ENCODE data around the gene GPRIN1.
"Not testable (repeated sequence)": the region's sequence is repeated elsewhere in the genome, so short reads cannot be mapped to it uniquely, and the experiment has no call there.

The GPRIN1 gene

DNA sequence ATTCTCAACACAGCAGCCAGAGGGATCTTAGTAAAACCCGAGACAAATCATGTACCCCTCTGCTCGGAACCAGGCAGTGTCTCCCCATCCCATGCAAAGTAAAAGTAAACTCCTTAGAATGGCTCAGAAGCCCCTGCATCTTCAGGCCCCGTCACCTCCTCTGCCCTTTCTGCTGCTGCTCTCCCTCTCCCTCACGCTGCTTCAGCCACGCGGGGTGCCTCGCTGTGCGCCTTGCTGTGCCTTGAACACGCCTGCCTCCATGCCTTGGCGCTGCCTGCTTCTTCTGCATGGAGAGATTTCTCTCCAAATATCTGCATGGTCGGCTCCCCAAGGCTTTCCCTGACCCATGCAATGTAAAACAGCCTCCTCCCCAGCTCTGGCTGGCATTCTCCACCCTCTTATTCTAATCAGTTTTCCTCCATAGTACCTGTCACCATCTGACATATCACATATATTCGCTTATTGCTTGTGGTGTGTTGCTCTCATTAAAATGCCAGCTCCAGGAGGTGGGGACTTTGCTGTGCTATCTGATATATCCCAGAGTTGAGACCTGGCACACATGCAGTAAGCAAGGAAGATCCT is 8.0 kb downstream of the GPRIN1 start:
- in situ Hi-C loops (cut with HindIII; ENCODE audit: low sequenced_read_pairs) = loop anchor here (25.0 kb wide), 1 partner anchor 165 kb away; the partner anchor contains the start of gene FAF2

DNA sequence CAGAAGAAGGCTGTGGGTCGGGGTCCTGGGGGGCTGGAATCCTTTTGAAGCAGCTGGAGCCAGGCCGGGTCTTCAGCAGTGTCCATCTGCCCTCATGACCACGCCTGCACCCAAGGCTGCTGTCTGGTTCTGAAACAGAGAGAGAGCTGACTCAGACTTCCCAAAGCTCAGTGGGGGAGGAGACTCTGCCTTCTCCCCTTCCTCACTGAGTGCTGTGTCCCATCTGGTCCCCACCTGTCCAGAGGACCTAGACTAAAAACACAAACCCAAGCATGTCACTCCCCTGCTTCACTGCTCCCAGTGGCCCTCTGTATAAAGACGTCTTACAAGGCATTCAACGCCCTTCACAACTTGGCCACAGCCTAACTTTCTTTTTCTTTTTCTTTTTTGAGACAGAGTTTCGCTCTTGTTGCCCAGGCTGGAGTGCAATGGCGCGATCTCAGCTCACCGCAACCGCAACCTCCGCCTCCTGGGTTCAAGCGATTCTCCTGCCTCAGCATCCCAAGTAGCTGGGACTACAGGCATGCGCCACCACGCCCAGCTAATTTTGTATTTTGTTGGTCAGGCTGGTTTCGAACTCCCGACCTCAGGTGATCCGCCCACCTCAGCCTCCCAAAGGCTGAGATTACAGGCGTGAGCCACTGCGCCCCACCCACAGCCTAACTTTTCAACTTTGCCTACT is 10.1 kb downstream of the GPRIN1 start:
- in situ Hi-C loops (cut with HindIII; ENCODE audit: low sequenced_read_pairs) = loop anchor here (25.0 kb wide), 1 partner anchor 163 kb away; the partner anchor contains the start of gene FAF2

DNA sequence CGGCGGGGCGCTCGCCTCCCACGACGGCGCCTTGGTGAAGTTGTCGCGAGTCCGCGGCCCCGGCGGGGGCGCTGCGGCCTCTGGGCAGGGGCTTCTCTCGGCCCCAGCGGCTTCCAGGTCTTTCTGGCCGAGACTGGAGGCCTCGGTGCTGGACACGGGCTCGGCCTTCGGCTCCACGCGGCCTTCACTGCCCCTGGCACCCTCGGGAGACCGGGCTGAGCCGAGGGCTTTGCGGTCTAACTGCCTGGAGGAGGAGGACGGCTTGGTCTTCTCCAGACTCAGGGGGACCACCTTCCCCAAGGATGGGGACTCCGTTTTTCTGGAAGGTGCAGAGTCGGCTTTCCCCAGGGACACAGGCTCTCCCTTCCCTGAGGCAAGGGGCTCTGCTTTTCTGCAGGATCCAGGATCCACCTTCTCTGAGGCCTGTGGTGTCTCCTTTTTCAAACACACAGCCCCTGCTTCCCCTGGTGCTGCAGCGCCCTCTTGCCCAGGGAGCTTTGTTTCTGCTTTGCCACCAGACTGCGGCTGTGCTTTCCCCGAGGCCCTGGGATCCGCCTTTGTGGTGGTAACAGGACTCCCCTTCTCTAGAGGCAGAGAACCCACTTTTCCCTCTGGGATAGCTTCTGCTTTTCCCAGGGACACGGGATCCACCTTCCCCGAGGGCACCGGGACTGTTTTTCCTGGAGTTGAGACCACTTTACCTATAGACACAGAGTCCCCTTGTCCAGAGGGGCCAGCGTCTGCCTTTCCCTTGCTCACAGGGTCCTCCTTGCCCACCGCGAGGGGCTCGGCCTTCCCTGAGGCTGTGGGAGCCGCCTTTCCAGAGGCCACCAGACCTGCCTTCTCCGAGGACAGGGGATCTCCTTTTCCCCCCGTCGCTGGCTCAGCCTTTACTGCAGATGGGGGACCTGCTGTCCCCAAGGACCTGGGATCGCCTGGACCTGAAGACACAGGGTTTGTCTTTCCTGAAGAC is 12.3 kb downstream of the GPRIN1 start:
- in situ Hi-C loops (cut with HindIII; ENCODE audit: low sequenced_read_pairs) = no loop called here

DNA sequence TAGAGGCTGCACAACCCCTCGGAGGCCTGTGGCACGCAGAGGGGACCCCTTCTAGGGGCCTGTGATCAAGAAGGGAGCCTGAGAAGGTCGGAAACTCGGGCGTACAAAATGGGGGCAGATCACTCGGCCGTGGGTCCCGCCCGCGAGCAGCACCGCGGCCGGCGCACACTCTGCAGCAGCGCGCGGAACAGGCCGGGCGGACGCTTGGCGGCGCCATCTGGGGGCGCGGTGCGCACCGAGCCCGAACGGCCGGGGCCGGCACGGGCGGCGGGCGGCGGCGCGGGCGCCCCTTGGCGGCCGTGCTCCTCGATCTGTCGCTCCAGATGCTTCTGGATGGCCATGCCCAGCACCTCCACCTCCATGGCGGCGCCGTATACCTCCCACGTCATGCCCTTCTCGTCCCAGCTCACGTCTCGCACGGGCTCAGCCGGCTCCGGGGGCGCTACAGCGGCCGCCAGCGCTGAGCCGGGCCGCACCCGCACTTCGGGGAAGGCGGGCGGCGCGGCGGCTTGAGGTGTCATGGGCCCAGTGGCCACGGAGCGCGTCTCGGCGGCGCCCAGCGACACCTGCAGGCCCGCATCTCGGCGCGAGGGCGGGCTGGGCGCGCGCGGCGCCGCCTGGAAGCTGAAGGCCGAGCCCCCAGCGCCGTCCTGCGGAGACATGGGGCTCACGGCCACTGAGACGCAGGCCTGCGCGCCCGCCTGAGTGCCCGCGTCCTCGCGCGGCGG is 13.1 kb downstream of the GPRIN1 start:
- in situ Hi-C loops (cut with HindIII; ENCODE audit: low sequenced_read_pairs) = no loop called here

DNA sequence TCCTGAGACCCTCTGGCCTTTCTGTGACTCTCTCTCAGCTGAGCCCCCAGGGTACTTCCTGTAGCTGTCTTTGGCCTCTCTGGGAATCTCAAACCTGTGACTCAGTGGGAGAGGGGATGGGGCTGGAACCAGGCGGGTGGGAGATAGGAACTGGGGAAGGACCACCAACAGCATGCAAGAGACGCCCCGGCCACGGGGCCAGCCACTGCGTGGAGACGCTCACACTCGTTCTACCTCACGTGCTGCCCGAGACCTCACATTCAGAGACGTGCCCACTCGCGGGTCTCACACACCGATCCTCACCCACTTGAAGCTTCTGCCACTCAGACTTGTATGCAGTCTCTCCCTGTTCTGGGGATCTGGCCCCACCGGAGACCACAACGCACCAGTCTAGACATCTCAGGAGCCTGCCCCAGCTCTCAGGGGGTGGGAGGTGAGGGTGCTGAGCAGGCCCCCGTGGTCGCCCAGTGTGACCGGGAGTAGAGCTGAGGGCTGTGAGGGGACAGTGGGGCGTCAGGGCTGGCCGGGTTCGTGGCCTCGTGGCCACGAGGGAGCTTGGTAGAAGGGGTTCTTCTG is 13.8 kb downstream of the GPRIN1 start:
- in situ Hi-C loops (cut with HindIII; ENCODE audit: low sequenced_read_pairs) = no loop called here

DNA sequence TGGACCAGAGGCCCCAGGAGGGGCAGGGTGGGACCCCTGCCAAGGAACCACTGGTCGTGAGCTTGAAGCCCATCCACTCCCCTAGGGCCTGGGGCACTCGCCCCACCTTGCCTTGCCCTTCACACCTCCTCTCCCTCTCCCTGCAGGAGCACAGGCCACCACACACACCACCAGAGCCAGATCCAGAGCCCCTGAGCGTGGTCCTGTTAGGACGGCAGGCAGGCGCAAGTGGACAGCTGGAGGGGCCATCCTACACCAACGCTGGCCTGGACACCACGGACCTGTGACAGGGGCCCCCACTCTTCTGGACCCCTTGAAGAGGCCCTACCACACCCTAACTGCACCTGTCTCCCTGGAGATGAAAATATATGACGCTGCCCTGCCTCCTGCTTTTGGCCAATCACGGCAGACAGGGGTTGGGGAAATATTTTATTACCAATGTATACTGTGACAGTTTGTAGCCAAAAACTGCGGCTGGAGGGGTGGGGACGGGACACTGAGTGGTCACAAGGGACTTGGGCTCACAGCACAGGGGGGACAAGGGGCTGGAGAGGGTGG is 14.5 kb downstream of the GPRIN1 start:
- in situ Hi-C loops (cut with HindIII; ENCODE audit: low sequenced_read_pairs) = no loop called here

DNA sequence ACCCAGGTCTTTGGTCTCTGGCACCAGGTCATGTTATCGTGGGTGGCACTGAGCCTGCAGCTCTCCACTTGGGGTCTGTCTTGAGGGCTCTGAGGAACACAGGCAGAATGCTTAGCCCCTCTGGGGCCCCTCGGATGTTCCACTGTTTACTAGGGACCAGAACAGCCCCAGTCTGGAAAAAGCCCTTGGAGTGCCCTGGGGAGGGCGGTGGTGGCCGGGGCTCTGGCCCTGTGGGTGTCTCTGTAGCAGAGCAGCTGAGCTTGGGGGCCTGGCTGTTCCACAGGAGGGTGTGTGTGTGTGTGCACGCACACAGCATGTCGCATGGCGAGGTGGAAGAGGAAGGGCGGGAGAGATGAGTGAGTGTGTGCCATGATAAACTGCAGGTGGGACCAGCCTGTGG is 15.4 kb downstream of the GPRIN1 start:
- in situ Hi-C loops (cut with HindIII; ENCODE audit: low sequenced_read_pairs) = no loop called here

DNA sequence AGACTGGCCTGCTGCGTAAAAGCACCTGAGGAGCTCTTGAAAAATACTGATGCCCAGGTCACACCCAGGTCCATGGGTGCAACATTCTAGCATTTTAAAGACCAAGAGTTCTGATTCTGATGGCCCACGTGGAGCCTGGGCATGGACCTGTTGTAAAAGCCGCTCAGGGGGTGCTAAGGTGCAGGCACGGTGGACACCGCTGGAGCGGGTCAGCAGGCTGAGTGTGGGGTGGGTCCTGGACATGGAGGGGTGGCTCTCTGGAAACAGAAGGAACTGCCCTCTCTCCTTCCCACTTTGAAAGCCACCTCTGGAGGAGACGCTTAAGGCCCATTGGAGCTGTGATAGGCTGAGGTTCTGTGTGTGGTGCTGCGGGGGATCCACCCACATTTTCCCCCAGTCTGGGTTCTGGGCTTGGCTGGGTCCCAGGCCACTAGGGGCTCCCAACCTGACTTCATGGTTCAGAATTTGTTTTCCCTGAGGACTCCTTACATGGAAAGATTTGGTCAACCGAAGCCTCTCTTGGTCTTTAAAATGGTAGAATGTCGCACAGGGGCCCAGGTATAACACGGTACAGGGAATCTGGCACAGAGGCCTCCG is 16.6 kb downstream of the GPRIN1 start:
- in situ Hi-C loops (cut with HindIII; ENCODE audit: low sequenced_read_pairs) = no loop called here

DNA sequence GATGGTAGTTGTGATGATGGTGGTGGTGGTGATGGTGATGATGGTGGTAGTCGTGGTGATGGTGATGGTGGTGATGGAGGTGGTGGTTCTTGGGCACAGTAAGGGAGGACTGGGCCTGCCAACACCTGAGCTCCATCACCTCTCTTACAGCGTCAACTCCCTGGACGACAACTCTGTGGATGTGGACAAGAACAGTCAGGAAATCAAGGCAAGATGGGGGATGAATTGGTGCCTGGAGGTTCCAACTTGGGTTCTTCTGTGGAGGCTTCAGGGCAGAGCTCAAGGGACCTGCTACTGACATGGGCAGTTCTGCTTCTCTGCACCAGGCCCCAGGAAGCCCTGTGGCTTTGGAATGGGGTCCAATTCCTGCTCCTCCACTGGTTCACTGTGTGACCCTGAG is 17.4 kb downstream of the GPRIN1 start:
- in situ Hi-C loops (cut with HindIII; ENCODE audit: low sequenced_read_pairs) = no loop called here

DNA sequence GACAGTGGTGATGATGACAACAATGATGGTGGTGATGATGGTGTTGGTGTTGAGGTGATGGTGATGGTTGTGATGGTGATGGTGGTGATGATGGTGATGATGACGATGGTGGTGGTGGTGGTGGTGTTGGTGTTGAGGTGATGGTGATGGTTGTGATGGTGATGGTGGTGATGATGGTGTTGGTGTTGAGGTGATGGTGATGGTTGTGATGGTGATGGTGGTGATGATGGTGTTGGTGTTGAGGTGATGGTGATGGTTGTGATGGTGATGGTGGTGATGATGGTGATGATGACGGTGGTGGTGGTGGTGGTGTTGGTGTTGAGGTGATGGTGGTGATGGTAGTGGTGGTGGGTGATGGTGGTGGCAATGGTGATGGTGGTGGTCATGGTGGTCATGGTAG is 18.3 kb downstream of the GPRIN1 start:
- in situ Hi-C loops (cut with HindIII; ENCODE audit: low sequenced_read_pairs) = not testable (repeated sequence)

DNA sequence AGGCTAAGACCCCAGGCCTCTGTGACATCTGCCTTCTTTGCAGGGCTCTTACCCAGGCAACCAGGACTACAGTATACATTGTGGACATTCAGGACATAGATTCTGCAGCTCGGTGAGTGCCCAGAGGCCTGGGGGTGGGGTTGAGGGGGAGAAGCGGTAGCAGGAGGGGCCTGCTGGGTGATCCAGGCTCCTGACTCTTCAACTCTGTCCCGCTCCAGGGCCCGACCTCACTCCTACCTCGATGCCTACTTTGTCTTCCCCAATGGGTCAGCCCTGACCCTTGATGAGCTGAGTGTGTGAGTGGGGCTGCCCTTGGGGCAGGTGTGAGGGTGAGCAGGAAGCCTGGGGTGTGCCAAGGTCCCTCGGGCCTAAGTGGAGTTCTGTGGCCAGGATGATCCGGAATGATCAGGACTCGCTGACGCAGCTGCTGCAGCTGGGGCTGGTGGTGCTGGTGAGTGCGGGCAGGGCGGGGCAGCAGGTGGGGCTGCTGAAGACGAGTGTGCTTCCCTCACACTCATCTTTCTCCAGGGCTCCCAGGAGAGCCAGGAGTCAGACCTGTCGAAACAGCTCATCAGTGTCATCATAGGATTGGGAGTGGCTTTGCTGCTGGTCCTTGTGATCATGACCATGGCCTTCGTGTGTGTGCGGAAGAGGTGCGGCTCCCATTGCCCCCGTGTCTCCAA is 19.8 kb downstream of the GPRIN1 start:
- in situ Hi-C loops (cut with HindIII; ENCODE audit: low sequenced_read_pairs) = no loop called here

DNA sequence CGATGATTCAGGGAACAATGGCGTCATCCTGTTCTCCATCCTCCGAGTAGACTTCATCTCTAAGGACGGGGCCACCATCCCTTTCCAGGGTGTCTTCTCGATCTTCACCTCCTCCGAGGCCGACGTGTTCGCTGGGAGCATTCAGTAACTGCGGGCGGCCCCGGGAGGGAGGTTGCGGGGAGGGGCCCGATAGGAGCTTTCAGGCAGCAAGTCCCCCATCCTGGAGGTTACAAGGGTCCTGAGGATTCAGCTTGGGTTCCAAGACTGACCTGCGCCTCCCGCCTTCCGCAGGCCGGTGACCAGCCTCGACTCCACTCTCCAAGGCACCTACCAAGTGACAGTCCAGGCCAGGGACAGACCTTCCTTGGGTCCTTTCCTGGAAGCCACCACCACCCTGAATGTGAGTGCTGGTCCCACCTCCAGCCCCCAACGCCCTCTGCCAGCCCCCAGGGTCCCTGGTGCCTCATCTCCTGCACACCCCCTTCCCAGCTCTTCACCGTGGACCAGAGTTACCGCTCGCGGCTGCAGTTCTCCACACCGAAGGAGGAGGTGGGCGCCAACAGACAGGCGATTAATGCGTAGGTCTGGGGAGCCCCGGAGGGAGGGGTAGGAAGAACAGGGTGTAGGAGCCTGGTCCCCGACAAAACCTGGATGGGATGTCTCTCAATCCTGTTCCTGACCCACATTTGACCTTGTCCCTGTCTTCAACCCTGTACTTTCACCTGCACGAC is 20.8 kb downstream of the GPRIN1 start:
- in situ Hi-C loops (cut with HindIII; ENCODE audit: low sequenced_read_pairs) = no loop called here

DNA sequence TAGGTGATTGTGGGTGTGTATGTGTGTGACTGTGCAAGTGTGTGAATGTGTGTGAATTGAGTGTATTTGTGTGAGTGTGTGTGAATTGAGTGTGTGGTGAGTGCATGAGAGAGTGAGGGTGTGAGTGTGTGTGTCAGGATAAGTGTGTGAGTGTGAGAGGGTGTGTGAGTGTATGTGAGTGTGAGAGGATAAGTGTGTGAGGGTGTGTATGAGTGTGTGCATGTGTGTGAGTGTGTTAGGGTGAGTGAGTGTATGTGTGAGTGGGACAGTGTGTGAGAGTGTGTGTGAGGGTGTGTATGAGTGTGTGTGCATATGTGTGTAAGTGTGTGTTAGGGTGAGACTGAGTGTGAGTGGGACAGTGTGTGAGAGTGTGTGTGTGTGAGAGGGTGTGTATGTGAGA is 21.7 kb downstream of the GPRIN1 start:
- in situ Hi-C loops (cut with HindIII; ENCODE audit: low sequenced_read_pairs) = no loop called here

DNA sequence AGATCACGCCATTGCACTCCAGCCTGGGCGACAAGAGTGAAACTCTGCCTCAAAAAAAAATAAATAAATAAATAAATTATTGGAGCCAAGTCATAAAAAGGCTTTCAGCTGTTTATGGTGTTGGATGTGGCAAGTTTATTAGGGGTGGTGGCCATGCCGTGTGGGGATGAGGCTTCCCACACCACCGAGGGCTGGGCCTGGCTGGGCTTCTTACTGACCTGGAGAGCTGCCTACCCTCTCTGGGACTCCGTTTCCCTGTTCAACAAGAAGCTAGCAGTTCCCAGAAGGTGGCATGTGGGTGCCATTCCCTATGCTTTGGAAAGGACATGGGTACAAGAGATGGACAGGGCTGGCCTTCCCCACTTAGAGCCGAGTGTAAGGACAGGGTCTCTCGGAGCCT is 22.6 kb downstream of the GPRIN1 start:
- in situ Hi-C loops (cut with HindIII; ENCODE audit: low sequenced_read_pairs) = no loop called here

DNA sequence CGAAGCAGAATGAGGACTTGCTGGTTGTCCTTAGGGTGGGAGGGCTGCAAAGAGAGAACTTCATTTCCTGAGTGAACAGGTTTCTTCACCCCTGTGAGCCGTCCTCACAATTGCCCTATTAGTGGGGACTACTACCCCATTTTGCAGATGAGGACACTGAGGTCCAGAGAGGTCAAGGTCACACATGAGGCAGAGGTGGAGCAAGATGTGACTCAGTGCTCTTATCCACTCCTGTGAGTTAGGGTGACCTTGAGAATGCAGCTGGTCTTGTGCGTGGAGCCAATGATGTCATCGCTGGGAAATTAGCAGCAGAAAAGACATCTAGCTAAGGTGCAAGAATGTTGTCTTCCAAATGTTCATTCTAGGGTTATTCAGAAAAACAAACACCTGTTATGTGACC is 26.9 kb downstream of the GPRIN1 start:
- in situ Hi-C loops (cut with HindIII; ENCODE audit: low sequenced_read_pairs) = no loop called here

DNA sequence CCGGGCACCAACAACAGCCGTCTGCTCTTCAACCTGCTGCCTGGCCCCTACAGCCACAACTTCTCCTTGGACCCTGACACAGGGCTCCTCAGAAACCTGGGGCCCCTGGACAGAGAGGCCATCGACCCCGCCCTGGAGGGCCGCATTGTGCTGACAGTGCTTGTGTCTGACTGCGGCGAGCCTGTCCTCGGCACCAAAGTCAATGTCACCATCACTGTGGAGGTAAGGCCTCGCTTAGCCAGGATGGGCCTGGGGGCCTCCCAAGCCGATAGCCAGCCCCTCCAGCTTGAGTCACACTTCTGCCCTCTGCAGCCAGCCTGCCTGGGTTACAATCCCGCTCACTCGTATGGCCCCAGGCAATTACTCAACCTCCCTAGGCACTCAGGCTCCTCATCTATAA is 28.6 kb downstream of the GPRIN1 start:
- in situ Hi-C loops (cut with HindIII; ENCODE audit: low sequenced_read_pairs) = no loop called here

DNA sequence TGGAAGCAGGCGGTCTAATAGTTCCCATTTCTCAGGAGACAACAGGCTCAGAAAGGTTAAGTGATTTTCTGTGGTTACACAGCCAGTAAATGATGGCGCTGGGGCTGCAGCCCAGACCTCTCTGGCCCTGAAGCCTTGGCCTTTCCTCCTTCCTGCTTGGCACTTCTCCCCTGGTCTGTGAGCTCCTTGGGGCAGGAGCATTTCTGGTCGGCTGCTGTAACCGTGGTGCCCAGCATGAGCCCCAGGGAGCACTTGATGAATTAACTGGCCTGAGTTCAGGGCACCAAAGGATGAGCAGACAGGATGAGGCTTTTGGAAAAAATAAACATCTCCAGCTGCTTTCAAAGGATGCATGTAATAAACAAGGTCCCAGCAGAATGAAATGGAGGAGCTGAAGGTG is 30.6 kb downstream of the GPRIN1 start:
- in situ Hi-C loops (cut with HindIII; ENCODE audit: low sequenced_read_pairs) = no loop called here

DNA sequence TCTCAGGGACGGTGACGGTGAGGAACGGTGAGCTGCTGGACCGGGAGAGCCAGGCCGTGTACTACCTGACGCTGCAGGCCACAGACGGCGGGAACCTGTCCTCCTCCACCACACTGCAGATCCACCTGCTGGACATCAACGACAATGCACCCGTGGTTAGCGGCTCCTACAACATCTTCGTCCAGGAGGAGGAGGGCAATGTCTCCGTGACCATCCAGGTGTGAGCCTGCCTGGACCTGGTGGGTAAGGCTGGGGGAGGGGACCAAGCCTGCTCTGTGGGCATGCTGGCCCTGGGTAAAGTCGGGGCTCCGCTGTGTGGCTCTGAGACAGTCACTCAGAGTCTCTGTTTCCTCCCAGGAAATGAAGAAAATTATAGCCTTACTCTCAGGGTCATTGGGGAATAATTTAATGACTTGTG is 31.6 kb downstream of the GPRIN1 start:
- in situ Hi-C loops (cut with HindIII; ENCODE audit: low sequenced_read_pairs) = no loop called here
